NCI-H510A treated with DMSO at 0.1 percent for 48 hours (cell line): ENCODE measurements around the gene SAMD4B.
A peak's percentile ranks its signal among the peaks of the same experiment; 100 is the strongest.

Experiments used
- DNase-seq: peaks from one replicate; lab custom pipeline; 2025; lab: John Stamatoyannopoulos, UW

SAMD4B gene

GRCh38 chr19:39427707-39428106, 85.5 kb downstream of the SAMD4B start:
- no peak for DNase-seq

GRCh38 chr19:39428283-39429112, 86.3 kb downstream of the SAMD4B start:
- no peak for DNase-seq

GRCh38 chr19:39430675-39431593, 88.7 kb downstream of the SAMD4B start:
- DNase-seq = peak; percentile 27

GRCh38 chr19:39432677-39433025, 90.4 kb downstream of the SAMD4B start:
- DNase-seq = no peak

- no peak for DNase-seq
These were observed 91.4 kb downstream of the SAMD4B start for GRCh38 chr19:39433480-39434079.

- DNase-seq = no peak
These were observed 92.2 kb downstream of the SAMD4B start for GRCh38 chr19:39434123-39435076.
